ENCODE results near the gene APLN.

The APLN gene

GRCh38 chrX:129597905-129598304 lies 56.9 kb downstream of the APLN start:
- no peak for DNase-seq (ENCODE audit: low read depth in 2 of 2)

DNA sequence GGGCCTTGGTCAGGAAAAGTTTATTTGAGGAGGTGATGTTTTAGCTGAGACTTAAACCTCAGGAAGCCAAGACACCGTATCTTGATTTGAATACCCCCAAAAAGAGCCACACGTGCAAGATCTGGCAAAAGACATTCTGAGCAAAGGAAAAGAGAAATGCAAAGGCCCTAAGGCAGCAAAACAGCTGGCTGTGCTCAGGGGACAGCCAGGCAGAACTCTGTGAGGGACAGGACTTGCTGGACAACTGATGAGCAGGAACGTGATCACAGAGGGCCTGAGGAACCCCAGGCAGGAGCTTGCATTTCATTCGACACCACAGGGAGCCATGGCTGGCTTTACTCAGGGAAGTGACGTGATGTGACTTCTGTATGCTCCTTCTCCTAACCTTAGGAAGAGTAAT lies 58.7 kb downstream of the APLN start:
- DNase-seq (ENCODE audit: low read depth in 2 of 2) = no peak

All from fibroblast of skin of left quadriceps (primary cell).